C4-2B (cell line): ENCODE results near the gene MIA.
"Not testable (repeated sequence)": the region's sequence is repeated elsewhere in the genome, so short reads cannot be mapped to it uniquely, and the experiment has no call there.

Source experiments
- H3K27ac ChIP-seq: fragments of 450-650 bp; 2 replicates; pipeline ENCODE4 v1.5.1; 2017
- ZFX ChIP-seq: fragments of 450-650 bp; IDR thresholded peaks from 2 replicates; pipeline ENCODE4 v1.6.1; 2017
- TF ChIP-seq, protein P1 (sequence below): fragments of 450-650 bp; conservative IDR thresholded peaks from 2 replicates; pipeline ENCODE4 v1.5.1; 2017; ENCODE audit warnings: mild to moderate bottlenecking

The MIA gene

DNA sequence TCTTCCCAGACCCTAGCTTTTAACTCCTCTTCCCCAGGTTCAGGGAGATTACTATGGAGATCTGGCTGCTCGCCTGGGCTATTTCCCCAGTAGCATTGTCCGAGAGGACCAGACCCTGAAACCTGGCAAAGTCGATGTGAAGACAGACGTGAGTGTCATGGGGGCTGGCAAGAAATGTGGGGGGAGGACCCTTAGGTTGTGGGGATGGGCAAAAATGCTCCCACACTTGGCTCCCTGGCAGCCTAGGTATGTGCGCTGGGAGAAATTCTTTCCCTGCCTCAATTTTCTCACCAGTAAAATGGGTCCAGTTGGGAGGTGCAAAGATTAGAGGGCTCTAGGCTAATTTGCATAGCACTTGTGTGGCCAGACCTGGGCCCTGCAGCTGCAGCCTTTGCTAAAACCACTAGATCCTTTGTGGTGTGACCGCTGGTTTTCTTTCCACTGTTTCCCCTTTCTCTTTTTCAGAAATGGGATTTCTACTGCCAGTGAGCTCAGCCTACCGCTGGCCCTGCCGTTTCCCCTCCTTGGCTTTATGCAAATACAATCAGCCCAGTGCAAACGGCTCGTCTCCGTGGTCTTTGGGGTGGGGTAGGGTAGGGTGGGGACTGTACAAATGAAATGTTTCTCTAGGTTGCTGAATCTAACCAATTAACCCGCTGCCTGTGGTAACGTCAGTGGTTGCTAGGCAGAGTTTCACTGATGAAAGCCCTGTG is 1.8 kb downstream of the MIA start:
- peak overlapping the region; percentile 81 for H3K27ac ChIP-seq
- no peak for TF ChIP-seq ZFX
- TF ChIP-seq, protein P1, sequence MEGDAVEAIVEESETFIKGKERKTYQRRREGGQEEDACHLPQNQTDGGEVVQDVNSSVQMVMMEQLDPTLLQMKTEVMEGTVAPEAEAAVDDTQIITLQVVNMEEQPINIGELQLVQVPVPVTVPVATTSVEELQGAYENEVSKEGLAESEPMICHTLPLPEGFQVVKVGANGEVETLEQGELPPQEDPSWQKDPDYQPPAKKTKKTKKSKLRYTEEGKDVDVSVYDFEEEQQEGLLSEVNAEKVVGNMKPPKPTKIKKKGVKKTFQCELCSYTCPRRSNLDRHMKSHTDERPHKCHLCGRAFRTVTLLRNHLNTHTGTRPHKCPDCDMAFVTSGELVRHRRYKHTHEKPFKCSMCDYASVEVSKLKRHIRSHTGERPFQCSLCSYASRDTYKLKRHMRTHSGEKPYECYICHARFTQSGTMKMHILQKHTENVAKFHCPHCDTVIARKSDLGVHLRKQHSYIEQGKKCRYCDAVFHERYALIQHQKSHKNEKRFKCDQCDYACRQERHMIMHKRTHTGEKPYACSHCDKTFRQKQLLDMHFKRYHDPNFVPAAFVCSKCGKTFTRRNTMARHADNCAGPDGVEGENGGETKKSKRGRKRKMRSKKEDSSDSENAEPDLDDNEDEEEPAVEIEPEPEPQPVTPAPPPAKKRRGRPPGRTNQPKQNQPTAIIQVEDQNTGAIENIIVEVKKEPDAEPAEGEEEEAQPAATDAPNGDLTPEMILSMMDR, result no peak

DNA sequence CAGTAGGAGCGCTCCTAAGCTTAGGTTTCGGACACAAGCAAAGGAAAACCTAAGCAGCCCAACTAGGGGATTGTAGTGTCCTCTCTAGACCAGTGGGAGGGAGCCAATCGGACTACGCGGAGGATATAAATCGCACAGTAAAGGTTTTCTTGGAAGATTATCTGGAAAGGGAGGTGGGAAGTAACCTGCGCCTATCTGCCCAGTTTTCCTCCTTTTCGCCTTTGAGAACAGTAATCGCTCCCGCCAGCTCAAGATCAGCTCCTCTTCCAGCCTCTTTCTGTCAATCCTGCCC is 2.3 kb downstream of the MIA start:
- H3K27ac ChIP-seq, result peak overlapping the region; percentile 81
- TF ChIP-seq ZFX, result no peak

DNA sequence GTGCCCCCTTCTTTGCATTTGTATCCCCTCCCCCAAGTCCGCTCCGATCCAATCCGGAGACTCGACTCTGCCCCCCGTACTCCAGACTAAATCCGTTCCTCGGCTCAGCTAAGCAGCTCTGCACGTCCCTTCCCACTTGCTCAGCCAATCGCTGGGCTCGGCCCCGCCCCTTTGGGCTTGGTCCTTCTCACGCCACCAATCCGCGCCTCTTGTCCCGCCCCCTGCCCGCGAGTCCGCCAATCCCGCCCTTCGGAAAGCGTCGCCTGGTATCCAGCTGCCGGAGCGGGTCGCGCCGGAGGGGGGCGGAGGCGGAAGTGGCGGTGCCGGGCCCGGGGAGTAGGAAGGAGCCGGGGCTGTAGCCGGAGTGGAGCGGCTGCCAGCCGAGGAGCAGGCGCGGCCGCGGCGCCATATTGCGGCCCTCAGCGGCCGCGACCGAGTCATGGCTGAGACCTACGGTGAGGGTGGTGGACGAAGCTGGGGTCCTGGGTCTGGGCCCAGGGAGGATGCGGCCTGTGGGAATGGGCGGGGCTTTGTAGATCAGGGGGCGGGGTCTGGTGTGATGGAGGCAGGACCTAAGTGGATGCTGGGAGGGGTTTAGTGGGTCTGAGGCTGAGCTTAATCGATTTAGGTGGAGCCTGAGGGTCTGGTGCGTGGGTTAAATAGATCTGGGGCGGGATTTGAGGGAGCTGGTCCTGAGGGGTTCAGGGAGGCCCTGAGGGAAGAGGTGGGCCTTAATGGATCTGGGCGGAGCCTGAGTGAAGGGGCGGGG is 2.8 kb downstream of the MIA start, which contains the start of gene RAB4B:
Gene RAB4B, plus strand, starts transcription at position 311 of the 769 bp plus-strand sequence. Its CDS starts 129 bp downstream, at position 440.
- TF ChIP-seq, protein P1, result no peak
- no peak; the same call in 1 of the 2 replicates for TF ChIP-seq ZFX

DNA sequence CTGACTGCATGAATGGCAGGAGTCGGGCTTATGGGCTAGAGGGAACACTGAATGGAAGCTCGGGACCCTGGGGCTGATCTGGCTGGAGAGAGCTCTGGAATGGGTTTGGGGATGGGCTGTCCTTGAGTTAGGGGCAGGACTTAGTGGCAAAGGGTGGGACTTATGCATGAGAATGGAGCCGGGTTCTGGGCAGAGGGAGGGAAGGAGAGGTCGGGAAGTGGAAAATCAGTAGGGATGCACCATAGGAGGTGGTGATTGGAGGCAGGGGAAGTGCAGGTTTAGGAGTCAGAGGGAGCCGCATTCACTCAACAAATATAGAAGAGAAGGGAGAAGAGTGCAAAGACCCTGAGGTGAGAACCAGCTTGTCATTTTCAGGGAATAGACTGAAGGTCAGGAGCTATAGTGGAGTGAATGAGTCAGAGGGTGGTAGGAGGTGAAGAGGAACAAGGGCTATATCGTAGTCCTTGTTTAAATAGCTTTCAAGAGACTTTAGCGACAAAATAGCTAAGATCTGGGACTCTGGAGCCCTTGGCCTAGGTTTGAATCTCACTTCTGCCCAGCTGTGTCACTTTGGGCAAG is 3.5 kb downstream of the MIA start:
- peak overlapping the region; percentile 81 for H3K27ac ChIP-seq
- no peak for TF ChIP-seq ZFX
- TF ChIP-seq, protein P1, result no peak

More for the DNA sequence above, 2.8 kb downstream of the MIA start, which contains the start of gene RAB4B:
- peak within 1 kb of the TSS; percentile 81 for H3K27ac ChIP-seq

DNA sequence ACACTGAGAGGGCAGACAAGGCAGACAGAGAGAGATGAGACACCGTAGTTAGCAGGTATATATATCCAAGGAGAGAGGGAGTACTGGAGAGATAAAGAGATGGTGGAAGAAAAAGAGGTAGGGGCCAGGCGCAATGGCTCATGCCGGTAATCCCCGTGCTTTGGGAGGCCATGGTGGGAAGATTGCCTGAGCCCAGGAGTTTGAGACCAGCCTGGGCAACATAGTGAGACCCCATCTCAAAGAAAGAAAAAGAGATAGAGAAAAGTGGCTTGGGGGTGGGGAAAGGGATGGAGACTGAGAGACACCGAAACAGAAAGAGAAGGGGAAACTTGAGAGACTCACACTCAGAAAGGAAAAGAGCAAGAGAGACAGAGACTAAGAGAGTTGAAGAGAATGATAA is 5.3 kb downstream of the MIA start:
- no peak overlapping the region for H3K27ac ChIP-seq
- no peak for TF ChIP-seq ZFX
- TF ChIP-seq, protein P1, result no peak

DNA sequence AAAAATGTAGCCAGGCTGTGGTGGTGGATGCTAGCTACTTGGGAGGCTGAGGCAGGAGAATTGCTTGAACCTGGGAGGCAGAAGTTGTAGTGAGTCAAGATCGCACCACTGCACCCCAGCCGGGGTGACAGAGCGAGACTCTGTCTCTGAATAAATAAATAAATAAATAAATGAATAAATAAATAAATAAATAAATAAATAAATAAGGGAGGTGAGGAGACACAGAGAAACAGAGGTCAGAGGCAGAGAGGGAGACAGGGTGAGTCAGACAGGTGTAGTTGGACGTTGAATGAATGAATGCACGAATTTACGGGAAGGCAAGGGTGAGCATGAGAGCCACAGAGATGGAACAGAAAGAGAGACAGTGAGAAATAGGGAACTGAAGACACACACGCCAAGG is 5.8 kb downstream of the MIA start:
- no peak overlapping the region for H3K27ac ChIP-seq
- TF ChIP-seq, protein P1, result no peak
- no peak for TF ChIP-seq ZFX

DNA sequence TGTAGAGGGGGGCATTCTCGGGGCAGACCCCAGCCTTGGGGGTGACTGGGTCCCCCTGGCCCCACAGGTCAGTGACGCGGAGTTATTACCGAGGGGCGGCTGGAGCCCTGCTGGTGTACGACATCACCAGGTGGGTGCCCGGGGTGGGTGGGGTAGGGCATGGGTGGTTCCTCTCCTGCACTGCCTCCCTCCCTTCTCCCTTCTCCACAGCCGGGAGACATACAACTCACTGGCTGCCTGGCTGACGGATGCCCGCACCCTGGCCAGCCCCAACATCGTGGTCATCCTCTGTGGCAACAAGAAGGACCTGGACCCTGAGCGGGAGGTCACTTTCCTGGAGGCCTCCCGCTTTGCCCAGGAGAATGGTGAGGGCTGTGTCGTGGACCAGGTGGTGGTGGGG is 8.4 kb downstream of the MIA start:
- H3K27ac ChIP-seq, result no peak overlapping the region
- TF ChIP-seq ZFX, result no peak
- TF ChIP-seq, protein P1, result no peak

DNA sequence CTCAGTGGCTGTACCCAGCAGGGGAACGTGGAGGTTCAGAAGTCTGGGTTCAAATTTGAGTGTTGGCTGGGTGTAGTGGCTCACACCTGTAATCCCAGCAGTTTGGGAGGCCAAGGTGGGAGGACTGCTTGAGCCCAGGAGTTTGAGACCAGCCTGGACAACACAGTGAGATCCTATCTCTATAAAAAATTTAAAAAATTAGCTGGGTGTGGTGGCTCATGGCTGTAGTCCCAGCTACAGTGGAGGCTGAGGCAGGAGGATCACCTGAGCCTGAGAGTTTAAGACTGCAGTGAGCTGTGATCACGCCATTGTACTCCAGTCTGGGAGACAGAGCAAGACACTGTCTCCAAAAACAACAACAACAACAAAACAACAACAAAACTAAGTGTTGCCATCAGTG is 8.8 kb downstream of the MIA start:
- not testable (repeated sequence) for H3K27ac ChIP-seq
